Measurements from ENCODE around the gene FKBP9.
"Not testable (repeated sequence)": the region's sequence is repeated elsewhere in the genome, so short reads cannot be mapped to it uniquely, and the experiment has no call there.

The FKBP9 gene

GRCh38 chr7:32957326-32958045 lies at the start of gene FKBP9:
TSS of gene FKBP9 (plus strand) at chr7:32957440. CDS start at chr7:32957574, 134 bp downstream.
- no peak for DNase-seq (ENCODE audit: low read depth)

GRCh38 chr7:32910195-32910594 lies 47.0 kb upstream of the FKBP9 start:
- DNase-seq (ENCODE audit: low read depth) = no peak

- DNase-seq (ENCODE audit: low read depth) = no peak
These were observed 43.1 kb upstream of the FKBP9 start for GRCh38 chr7:32914184-32914583.

GRCh38 chr7:32915041-32915536 lies 42.2 kb upstream of the FKBP9 start:
- no peak for DNase-seq (ENCODE audit: low read depth)

GRCh38 chr7:32916006-32916405 lies 41.2 kb upstream of the FKBP9 start:
- DNase-seq (ENCODE audit: low read depth) = no peak

GRCh38 chr7:32916994-32917393 lies 40.2 kb upstream of the FKBP9 start:
- not testable (repeated sequence) for DNase-seq (ENCODE audit: low read depth)

- DNase-seq (ENCODE audit: low read depth) = no peak
These were observed 35.3 kb upstream of the FKBP9 start for GRCh38 chr7:32921896-32922295.

GRCh38 chr7:32928785-32929298 lies 28.4 kb upstream of the FKBP9 start:
- no peak for DNase-seq (ENCODE audit: low read depth)

- no peak for DNase-seq (ENCODE audit: low read depth)
These were observed 27.7 kb upstream of the FKBP9 start for GRCh38 chr7:32929430-32930143.

GRCh38 chr7:32930378-32930777 lies 26.9 kb upstream of the FKBP9 start:
- no peak for DNase-seq (ENCODE audit: low read depth)

- no peak for DNase-seq (ENCODE audit: low read depth)
These were observed 21.7 kb upstream of the FKBP9 start for GRCh38 chr7:32935558-32935957.

GRCh38 chr7:32936689-32937088 lies 20.6 kb upstream of the FKBP9 start:
- DNase-seq (ENCODE audit: low read depth) = no peak

- no peak for DNase-seq (ENCODE audit: low read depth)
These were observed 19.7 kb upstream of the FKBP9 start for GRCh38 chr7:32937344-32938174.

- DNase-seq (ENCODE audit: low read depth) = no peak
These were observed 16.1 kb upstream of the FKBP9 start for GRCh38 chr7:32941181-32941580.

GRCh38 chr7:32941681-32942414 lies 15.4 kb upstream of the FKBP9 start:
- no peak for DNase-seq (ENCODE audit: low read depth)

- peak; percentile 53 for DNase-seq (ENCODE audit: low read depth)
These were observed 14.6 kb upstream of the FKBP9 start for GRCh38 chr7:32942415-32943251.

- DNase-seq (ENCODE audit: low read depth) = no peak
These were observed 13.8 kb upstream of the FKBP9 start for GRCh38 chr7:32943252-32944030.

GRCh38 chr7:32947420-32947983 lies 9.7 kb upstream of the FKBP9 start:
- DNase-seq (ENCODE audit: low read depth) = no peak

GRCh38 chr7:32948202-32948601 lies 9.0 kb upstream of the FKBP9 start:
- DNase-seq (ENCODE audit: low read depth) = no peak

- DNase-seq (ENCODE audit: low read depth) = no peak
These were observed 4.4 kb upstream of the FKBP9 start for GRCh38 chr7:32952876-32953275.
